Measurements from ENCODE around the gene HDGF. TPM values are rescaled to one million over a fixed set of nuclear protein-coding genes. Genes with fewer than 3 reads are reported as not detected.

The HDGF gene
- total RNA-seq, 4 donors from 2014 or later: 124 to 239 (median 167) TPM

GRCh38 chr1:156707417-156708217 is 43.9 kb downstream of the HDGF start:
- intact Hi-C loops (cut with DNase I): loop anchor here (2.0 kb wide), 1 partner anchor 17 kb away; no protein-coding TSS in a partner anchor
- H3K27ac ChIP-seq (replicated peaks in 1 of 4): peak overlapping the region; percentile 76 to 88 (median 88)

GRCh38 chr1:156706657-156707416 is 44.6 kb downstream of the HDGF start:
- Histone ChIP-seq H3K27me3 (peaks cover 0 to 20% (median 0%) of the 10 kb centered on the region in 4 donors), H3K4me3 (peak overlapping the region; percentile 56 to 60 (median 57)), H3K4me1 (peaks cover 39 to 84% (median 76%) of the 10 kb centered on the region in 4 donors), H3K9me3 (no peaks in the 10 kb centered on the region), H3K36me3 (no peaks in the 10 kb centered on the region), H3K27ac (replicated peaks in 1 of 4) (peak overlapping the region; percentile 76 to 88 (median 88))
- 9% methylated on average over 27 of the region's 29 CpGs for WGBS
- intact Hi-C loops (cut with DNase I): loop anchor here (2.0 kb wide), 1 partner anchor 16 kb away; no protein-coding TSS in a partner anchor
- TF ChIP-seq POLR2AphosphoS5 (IDR thresholded peaks at IDR 0.05) (peak in 1 of 2 donors; percentile 24), CTCF (IDR thresholded peaks at IDR 0.05) (no peak)
- no peak for DNase-seq (ENCODE audit: extremely low spot score)

More at GRCh38 chr1:156707417-156708217, 43.9 kb downstream of the HDGF start:
- Histone ChIP-seq H3K4me3 (no peak overlapping the region), H3K4me1 (peaks cover 39 to 91% (median 81%) of the 10 kb centered on the region in 4 donors), H3K27me3 (peaks cover 0 to 16% (median 0%) of the 10 kb centered on the region in 4 donors), H3K9me3 (no peaks in the 10 kb centered on the region), H3K36me3 (no peaks in the 10 kb centered on the region)
- TF ChIP-seq POLR2AphosphoS5 (IDR thresholded peaks at IDR 0.05): no peak
- TF ChIP-seq EP300 (IDR thresholded peaks at IDR 0.05): no peak
- TF ChIP-seq CTCF (IDR thresholded peaks at IDR 0.05): no peak
- TF ChIP-seq POLR2A (IDR thresholded peaks at IDR 0.05; ENCODE audit: low read depth): no peak
- WGBS: 77% methylated on average over 7 of the region's 8 CpGs
- DNase-seq (ENCODE audit: extremely low spot score): no peak

- TF ChIP-seq POLR2AphosphoS5 (IDR thresholded peaks at IDR 0.05): peak; percentile 7 to 8
- no peak for TF ChIP-seq POLR2A (IDR thresholded peaks at IDR 0.05; ENCODE audit: low read depth)
- TF ChIP-seq EP300 (IDR thresholded peaks at IDR 0.05): no peak
- TF ChIP-seq CTCF (IDR thresholded peaks at IDR 0.05): peak; percentile 73 to 85 (median 74)
- 16% methylated on average over 30 of the region's 45 CpGs for WGBS
- Histone ChIP-seq H3K36me3 (no peaks in the 10 kb centered on the region), H3K4me3 (peak overlapping the region; percentile 56 to 60 (median 57)), H3K27me3 (peaks cover 0 to 27% (median 0%) of the 10 kb centered on the region in 4 donors), H3K27ac (replicated peaks in 1 of 4) (peak overlapping the region; percentile 76 to 88 (median 88)), H3K4me1 (peaks cover 39 to 78% (median 72%) of the 10 kb centered on the region in 4 donors), H3K9me3 (no peaks in the 10 kb centered on the region)
- intact Hi-C loops (cut with DNase I): loop anchor here (2.0 kb wide), 1 partner anchor 15 kb away; no protein-coding TSS in a partner anchor
- peak; percentile 94 for DNase-seq (ENCODE audit: extremely low spot score)
Observed at GRCh38 chr1:156705918-156706656, 45.4 kb downstream of the HDGF start.

- peak within 1 kb of the TSS; percentile 56 to 60 (median 57) for H3K4me3 ChIP-seq
- TF ChIP-seq POLR2AphosphoS5 (IDR thresholded peaks at IDR 0.05) (no peak), CTCF (IDR thresholded peaks at IDR 0.05) (no peak), EP300 (IDR thresholded peaks at IDR 0.05) (no peak), POLR2A (IDR thresholded peaks at IDR 0.05; ENCODE audit: low read depth) (no peak)
Observed at GRCh38 chr1:156705321-156705917, 46.1 kb downstream of the HDGF start, which contains the start of gene CRABP2. Gene CRABP2, minus strand, starts transcription at chr1:156705583. Its CDS starts 137 bp downstream, at chr1:156705446.

More at GRCh38 chr1:156705321-156705917, 46.1 kb downstream of the HDGF start, which contains the start of gene CRABP2:
- H3K36me3 ChIP-seq: peaks cover 0 to 3% (median 0%) of the 10 kb centered on the region in 4 donors
- no peak for DNase-seq (ENCODE audit: extremely low spot score)
- intact Hi-C loops (cut with DNase I): no loop called here
- peaks cover 39 to 72% (median 67%) of the 10 kb centered on the region in 4 donors for H3K4me1 ChIP-seq
- H3K27ac ChIP-seq (replicated peaks in 1 of 4): peak within 1 kb of the TSS; percentile 76 to 88 (median 88)
- no peaks in the 10 kb centered on the region for H3K9me3 ChIP-seq
- WGBS: 10% methylated on average over 6 of the region's 42 CpGs
- H3K27me3 ChIP-seq: peaks cover 0 to 34% (median 0%) of the 10 kb centered on the region in 4 donors
